Measurements from ENCODE around the gene AMY1B.
"Not testable (repeated sequence)": the region's sequence is repeated elsewhere in the genome, so short reads cannot be mapped to it uniquely, and the experiment has no call there.

AMY1B gene

DNA sequence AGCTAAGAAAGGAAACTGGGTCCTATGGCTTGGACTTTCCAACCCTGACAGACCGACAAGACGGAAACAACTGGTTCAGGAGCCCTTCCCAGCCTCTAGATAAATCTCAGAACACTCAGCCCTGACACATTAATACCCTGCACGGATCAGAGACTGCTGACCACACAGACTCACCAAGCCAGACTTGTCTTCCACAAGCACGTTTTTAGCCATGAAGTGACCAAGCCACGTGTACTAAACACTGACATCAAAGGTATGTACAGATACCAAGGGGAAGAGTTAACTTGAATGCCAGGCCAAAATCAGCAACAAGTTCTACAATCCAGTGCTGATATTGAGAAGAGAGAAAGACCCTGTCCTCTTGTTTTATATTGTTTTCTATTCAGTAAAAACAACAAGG lies at the start of gene AMY1B:
AMY1B (minus strand) TSS at position 101 of the 400 bp plus-strand sequence. CDS start 571 bp downstream, outside the sequence.
- not testable (repeated sequence) for DNase-seq

DNA sequence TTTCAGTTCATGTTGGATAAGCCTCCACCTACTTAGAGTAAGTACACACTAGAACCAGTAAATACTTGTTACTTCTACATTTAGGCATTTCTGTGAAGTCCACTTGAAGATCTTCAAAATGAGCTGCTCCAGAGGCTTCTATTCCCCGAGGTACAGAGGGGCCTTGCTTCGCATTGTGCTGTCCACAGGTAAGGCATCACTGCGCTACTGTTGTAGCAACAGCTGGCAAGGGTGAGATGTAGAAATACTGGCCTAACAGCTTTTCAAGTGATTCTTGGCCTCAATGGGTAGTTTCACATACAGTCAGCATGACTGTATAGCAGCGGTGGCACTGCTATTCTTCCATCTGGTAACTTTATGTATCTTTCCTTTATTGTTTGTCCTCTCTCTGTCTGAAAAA lies 49.0 kb upstream of the AMY1B start:
- not testable (repeated sequence) for DNase-seq

DNA sequence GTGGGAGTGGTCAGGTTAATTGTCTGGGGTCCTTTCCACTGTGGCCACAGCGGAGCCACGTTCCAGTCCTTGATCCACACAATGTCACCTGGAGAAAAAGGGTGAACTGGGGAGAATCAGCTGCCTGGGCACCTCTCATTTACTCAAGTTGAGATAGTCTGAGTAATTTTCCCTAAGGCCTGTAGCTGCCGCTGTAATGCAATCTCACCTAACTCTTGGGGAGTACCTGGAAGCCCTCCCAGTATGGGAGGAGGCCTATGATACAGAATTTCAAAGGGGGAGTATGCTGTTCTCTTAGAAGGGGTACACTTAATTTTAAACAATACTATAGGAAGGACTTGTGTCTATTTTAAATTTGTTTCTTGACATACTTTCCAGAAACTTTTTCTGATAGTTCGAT lies 48.4 kb upstream of the AMY1B start:
- DNase-seq = not testable (repeated sequence)

DNA sequence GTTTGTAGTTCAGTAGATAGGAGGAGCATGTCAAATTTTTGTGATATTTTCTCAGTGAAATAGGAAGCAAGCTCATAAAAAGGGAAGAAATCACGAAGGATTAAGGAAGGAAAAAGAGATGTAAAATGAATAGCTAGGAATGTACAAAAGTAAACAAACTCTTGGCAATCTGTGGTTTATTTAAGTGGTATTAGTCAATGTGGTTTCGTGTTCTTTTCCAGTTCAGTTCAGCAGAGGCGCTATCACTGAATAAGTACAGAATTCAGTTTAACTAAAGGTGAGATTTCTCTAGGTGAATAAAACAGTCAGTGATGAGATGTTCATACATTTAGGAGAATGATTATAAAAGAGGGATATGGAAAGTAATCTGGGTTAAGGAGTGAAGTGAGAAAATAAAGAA lies 42.0 kb upstream of the AMY1B start:
- not testable (repeated sequence) for DNase-seq

DNA sequence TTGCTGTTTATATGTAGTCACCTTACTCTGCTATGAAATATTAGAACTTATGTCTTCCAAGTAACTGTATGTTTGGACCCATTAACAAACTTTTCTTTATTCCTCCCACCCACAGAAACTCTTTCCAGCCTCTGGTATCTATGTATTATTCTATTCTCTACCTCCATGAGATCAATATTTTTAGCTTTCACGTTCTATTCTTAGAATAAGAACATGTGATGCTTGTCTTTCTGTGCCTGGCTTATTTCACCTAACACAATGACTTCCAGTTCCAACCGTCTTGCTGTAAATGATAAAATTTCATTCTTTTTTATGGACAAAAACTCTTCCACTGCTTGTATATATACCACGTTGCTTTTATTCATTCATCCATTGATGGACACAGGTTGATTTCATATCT lies 39.3 kb upstream of the AMY1B start:
- not testable (repeated sequence) for DNase-seq

DNA sequence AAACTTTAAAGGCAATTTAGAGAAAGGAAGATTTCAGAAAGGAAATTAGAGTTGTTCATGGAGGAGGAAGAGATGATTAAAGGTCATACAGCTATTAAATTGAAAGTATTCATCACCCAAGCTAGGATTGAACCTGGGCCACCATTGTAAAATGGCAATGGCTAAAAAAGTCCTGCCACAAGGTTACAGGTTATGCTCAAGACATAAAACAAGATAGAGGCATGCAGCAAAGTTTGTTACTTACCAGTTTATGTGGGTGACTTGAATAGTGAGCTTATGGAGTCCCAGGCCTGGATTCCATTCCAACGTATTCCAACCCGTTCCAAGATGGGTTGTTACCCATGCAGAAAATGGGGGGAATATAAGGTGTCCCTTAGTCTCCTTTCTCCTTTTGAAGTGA lies 25.5 kb upstream of the AMY1B start:
- not testable (repeated sequence) for DNase-seq

DNA sequence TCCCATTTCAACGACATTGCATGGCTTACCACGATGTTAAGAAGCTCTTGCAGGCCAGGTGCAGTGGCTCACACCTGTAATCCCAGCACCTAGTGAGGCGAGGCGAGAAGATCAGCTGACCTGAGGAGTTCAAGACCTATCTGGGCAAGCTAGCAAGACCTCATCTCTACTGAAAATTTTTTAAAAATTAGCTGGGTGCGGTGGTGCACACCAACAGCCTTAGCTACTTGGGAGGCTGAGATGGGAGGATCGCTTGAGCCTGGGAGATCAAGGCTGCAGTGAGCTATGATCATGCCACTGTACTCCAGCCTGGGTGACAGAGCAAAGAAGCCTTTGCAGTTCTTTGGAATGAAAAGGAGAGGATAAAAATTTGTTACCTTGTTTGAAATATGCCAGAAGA lies 21.4 kb upstream of the AMY1B start:
- not testable (repeated sequence) for DNase-seq

DNA sequence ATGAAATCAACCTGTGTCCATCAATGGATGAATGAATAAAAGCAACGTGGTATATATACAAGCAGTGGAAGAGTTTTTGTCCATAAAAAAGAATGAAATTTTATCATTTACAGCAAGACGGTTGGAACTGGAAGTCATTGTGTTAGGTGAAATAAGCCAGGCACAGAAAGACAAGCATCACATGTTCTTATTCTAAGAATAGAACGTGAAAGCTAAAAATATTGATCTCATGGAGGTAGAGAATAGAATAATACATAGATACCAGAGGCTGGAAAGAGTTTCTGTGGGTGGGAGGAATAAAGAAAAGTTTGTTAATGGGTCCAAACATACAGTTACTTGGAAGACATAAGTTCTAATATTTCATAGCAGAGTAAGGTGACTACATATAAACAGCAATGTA lies 14.4 kb upstream of the AMY1B start:
- not testable (repeated sequence) for DNase-seq

DNA sequence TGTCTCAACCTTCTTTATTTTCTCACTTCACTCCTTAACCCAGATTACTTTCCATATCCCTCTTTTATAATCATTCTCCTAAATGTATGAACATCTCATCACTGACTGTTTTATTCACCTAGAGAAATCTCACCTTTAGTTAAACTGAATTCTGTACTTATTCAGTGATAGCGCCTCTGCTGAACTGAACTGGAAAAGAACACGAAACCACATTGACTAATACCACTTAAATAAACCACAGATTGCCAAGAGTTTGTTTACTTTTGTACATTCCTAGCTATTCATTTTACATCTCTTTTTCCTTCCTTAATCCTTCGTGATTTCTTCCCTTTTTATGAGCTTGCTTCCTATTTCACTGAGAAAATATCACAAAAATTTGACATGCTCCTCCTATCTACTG lies 11.7 kb upstream of the AMY1B start:
- DNase-seq = not testable (repeated sequence)

DNA sequence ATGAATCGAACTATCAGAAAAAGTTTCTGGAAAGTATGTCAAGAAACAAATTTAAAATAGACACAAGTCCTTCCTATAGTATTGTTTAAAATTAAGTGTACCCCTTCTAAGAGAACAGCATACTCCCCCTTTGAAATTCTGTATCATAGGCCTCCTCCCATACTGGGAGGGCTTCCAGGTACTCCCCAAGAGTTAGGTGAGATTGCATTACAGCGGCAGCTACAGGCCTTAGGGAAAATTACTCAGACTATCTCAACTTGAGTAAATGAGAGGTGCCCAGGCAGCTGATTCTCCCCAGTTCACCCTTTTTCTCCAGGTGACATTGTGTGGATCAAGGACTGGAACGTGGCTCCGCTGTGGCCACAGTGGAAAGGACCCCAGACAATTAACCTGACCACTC lies 5.2 kb upstream of the AMY1B start:
- DNase-seq = not testable (repeated sequence)

DNA sequence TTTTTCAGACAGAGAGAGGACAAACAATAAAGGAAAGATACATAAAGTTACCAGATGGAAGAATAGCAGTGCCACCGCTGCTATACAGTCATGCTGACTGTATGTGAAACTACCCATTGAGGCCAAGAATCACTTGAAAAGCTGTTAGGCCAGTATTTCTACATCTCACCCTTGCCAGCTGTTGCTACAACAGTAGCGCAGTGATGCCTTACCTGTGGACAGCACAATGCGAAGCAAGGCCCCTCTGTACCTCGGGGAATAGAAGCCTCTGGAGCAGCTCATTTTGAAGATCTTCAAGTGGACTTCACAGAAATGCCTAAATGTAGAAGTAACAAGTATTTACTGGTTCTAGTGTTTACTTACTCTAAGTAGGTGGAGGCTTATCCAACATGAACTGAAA lies 4.7 kb upstream of the AMY1B start:
- DNase-seq = not testable (repeated sequence)

DNA sequence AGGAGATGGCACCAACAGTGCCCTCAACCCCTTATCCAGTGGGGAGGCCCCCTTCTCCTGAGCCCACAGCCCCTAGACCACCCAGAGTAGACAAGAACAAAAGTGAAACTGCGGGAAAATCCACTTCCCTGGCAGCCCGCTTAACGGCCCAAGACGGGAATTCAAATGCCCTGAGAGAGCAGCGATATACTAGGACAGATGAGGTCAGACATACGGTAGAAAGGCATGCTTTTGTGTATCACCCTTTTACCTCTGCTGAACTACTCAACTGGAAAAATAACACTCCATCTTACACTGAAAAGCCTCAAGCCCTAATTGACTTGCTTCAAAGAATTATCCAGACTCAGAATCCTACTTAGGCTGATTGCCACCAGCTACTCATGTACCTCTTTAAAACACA lies 1.4 kb upstream of the AMY1B start:
- DNase-seq = not testable (repeated sequence)

DNA sequence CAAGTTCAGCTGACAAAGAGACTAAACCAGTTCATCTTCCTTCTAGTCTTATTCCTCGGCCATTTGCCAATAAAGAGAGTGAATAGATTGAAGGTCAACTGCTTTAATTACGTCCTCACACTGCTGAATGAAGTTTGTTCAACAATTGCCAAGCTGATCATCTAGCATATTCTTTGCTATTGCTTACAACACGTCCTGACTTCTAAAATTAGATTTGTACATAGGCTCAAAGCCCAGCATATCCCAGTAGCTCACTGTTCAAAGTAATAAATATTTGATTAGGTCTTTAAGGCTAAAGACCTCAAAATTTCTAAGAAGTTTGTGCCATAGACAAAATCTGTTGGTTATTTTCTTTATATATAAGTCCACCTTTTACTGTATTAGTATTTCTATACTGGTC lies 19.7 kb downstream of the AMY1B start:
- not testable (repeated sequence) for DNase-seq

DNA sequence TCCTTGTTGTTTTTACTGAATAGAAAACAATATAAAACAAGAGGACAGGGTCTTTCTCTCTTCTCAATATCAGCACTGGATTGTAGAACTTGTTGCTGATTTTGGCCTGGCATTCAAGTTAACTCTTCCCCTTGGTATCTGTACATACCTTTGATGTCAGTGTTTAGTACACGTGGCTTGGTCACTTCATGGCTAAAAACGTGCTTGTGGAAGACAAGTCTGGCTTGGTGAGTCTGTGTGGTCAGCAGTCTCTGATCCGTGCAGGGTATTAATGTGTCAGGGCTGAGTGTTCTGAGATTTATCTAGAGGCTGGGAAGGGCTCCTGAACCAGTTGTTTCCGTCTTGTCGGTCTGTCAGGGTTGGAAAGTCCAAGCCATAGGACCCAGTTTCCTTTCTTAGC lies 40.5 kb downstream of the AMY1B start, which contains the start of gene AMY1A:
AMY1A (plus strand) TSS at position 301 of the 400 bp plus-strand sequence. CDS start 571 bp downstream, outside the sequence.
- DNase-seq = not testable (repeated sequence)

DNA sequence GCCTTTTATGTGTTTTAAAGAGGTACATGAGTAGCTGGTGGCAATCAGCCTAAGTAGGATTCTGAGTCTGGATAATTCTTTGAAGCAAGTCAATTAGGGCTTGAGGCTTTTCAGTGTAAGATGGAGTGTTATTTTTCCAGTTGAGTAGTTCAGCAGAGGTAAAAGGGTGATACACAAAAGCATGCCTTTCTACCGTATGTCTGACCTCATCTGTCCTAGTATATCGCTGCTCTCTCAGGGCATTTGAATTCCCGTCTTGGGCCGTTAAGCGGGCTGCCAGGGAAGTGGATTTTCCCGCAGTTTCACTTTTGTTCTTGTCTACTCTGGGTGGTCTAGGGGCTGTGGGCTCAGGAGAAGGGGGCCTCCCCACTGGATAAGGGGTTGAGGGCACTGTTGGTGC lies 41.9 kb downstream of the AMY1B start:
- not testable (repeated sequence) for DNase-seq

DNA sequence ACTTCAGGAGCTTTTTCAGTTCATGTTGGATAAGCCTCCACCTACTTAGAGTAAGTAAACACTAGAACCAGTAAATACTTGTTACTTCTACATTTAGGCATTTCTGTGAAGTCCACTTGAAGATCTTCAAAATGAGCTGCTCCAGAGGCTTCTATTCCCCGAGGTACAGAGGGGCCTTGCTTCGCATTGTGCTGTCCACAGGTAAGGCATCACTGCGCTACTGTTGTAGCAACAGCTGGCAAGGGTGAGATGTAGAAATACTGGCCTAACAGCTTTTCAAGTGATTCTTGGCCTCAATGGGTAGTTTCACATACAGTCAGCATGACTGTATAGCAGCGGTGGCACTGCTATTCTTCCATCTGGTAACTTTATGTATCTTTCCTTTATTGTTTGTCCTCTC lies 45.1 kb downstream of the AMY1B start:
- not testable (repeated sequence) for DNase-seq

DNA sequence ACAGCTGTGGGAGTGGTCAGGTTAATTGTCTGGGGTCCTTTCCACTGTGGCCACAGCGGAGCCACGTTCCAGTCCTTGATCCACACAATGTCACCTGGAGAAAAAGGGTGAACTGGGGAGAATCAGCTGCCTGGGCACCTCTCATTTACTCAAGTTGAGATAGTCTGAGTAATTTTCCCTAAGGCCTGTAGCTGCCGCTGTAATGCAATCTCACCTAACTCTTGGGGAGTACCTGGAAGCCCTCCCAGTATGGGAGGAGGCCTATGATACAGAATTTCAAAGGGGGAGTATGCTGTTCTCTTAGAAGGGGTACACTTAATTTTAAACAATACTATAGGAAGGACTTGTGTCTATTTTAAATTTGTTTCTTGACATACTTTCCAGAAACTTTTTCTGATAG lies 45.7 kb downstream of the AMY1B start:
- DNase-seq = not testable (repeated sequence)

DNA sequence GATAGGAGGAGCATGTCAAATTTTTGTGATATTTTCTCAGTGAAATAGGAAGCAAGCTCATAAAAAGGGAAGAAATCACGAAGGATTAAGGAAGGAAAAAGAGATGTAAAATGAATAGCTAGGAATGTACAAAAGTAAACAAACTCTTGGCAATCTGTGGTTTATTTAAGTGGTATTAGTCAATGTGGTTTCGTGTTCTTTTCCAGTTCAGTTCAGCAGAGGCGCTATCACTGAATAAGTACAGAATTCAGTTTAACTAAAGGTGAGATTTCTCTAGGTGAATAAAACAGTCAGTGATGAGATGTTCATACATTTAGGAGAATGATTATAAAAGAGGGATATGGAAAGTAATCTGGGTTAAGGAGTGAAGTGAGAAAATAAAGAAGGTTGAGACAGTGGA lies 52.1 kb downstream of the AMY1B start:
- DNase-seq = not testable (repeated sequence)

DNA sequence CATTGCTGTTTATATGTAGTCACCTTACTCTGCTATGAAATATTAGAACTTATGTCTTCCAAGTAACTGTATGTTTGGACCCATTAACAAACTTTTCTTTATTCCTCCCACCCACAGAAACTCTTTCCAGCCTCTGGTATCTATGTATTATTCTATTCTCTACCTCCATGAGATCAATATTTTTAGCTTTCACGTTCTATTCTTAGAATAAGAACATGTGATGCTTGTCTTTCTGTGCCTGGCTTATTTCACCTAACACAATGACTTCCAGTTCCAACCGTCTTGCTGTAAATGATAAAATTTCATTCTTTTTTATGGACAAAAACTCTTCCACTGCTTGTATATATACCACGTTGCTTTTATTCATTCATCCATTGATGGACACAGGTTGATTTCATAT lies 54.8 kb downstream of the AMY1B start:
- DNase-seq = not testable (repeated sequence)

Data from NCI-H2171 treated with DMSO at 0.1 percent for 48 hours (cell line).